ENCODE data around the gene GLT6D1. TPM values are rescaled to one million over a fixed set of nuclear protein-coding genes. Genes with fewer than 3 reads are reported as not detected.
A peak's percentile ranks its signal among the peaks of the same experiment; 100 is the strongest.
"Not testable (repeated sequence)": the region's sequence is repeated elsewhere in the genome, so short reads cannot be mapped to it uniquely, and the experiment has no call there.

Gene GLT6D1
- total RNA-seq, 1 donor from 2014 or later = not detected

GRCh38 chr9:135665795-135666189 is 26.5 kb upstream of the GLT6D1 start:
- no peak for DNase-seq (ENCODE audit: extremely low read depth, low read depth, low spot score)

GRCh38 chr9:135664801-135665794 is 25.8 kb upstream of the GLT6D1 start:
- no peak for DNase-seq (ENCODE audit: extremely low read depth, low read depth, low spot score)

GRCh38 chr9:135664266-135664665 is 24.9 kb upstream of the GLT6D1 start:
- no peak for DNase-seq (ENCODE audit: extremely low read depth, low read depth, low spot score)

- DNase-seq (ENCODE audit: extremely low read depth, low read depth, low spot score) = no peak
Observed at GRCh38 chr9:135663857-135664256, 24.5 kb upstream of the GLT6D1 start.

- no peak for DNase-seq (ENCODE audit: extremely low read depth, low read depth, low spot score)
Observed at GRCh38 chr9:135663451-135663770, 24.1 kb upstream of the GLT6D1 start.

GRCh38 chr9:135662758-135663450 is 23.6 kb upstream of the GLT6D1 start, which contains the start of gene LCN9:
Gene LCN9, plus strand, starts transcription at chr9:135663309. Its CDS starts 13 bp downstream, at chr9:135663322.
- no peak for DNase-seq (ENCODE audit: extremely low read depth, low read depth, low spot score)

GRCh38 chr9:135661816-135662560 is 22.6 kb upstream of the GLT6D1 start:
- no peak for DNase-seq (ENCODE audit: extremely low read depth, low read depth, low spot score)

GRCh38 chr9:135660407-135660806 is 21.1 kb upstream of the GLT6D1 start:
- DNase-seq (ENCODE audit: extremely low read depth, low read depth, low spot score) = no peak

- DNase-seq (ENCODE audit: extremely low read depth, low read depth, low spot score) = no peak
Observed at GRCh38 chr9:135659252-135659651, 19.9 kb upstream of the GLT6D1 start.

GRCh38 chr9:135657416-135657815 is 18.1 kb upstream of the GLT6D1 start:
- no peak for DNase-seq (ENCODE audit: extremely low read depth, low read depth, low spot score)

GRCh38 chr9:135655317-135655716 is 16.0 kb upstream of the GLT6D1 start:
- no peak for DNase-seq (ENCODE audit: extremely low read depth, low read depth, low spot score)

- no peak for DNase-seq (ENCODE audit: extremely low read depth, low read depth, low spot score)
Observed at GRCh38 chr9:135650408-135650807, 11.1 kb upstream of the GLT6D1 start.

- DNase-seq (ENCODE audit: extremely low read depth, low read depth, low spot score) = no peak
Observed at GRCh38 chr9:135649508-135649907, 10.2 kb upstream of the GLT6D1 start.

GRCh38 chr9:135648494-135649410 is 9.4 kb upstream of the GLT6D1 start:
- no peak for DNase-seq (ENCODE audit: extremely low read depth, low read depth, low spot score)

GRCh38 chr9:135647884-135648283 is 8.5 kb upstream of the GLT6D1 start:
- no peak for DNase-seq (ENCODE audit: extremely low read depth, low read depth, low spot score)

- DNase-seq (ENCODE audit: extremely low read depth, low read depth, low spot score) = no peak
Observed at GRCh38 chr9:135644631-135645218, 5.4 kb upstream of the GLT6D1 start.

- DNase-seq (ENCODE audit: extremely low read depth, low read depth, low spot score) = peak; percentile 47
Observed at GRCh38 chr9:135641745-135642144, 2.4 kb upstream of the GLT6D1 start.

GRCh38 chr9:135641047-135641446 is 1.7 kb upstream of the GLT6D1 start:
- DNase-seq (ENCODE audit: extremely low read depth, low read depth, low spot score) = no peak

- DNase-seq (ENCODE audit: extremely low read depth, low read depth, low spot score) = not testable (repeated sequence)
Observed at GRCh38 chr9:135636930-135637530, 2.3 kb downstream of the GLT6D1 start.

All from glomerular endothelial cell (primary cell).